ENCODE measurements around the gene MAP3K2.

MAP3K2 gene

DNA sequence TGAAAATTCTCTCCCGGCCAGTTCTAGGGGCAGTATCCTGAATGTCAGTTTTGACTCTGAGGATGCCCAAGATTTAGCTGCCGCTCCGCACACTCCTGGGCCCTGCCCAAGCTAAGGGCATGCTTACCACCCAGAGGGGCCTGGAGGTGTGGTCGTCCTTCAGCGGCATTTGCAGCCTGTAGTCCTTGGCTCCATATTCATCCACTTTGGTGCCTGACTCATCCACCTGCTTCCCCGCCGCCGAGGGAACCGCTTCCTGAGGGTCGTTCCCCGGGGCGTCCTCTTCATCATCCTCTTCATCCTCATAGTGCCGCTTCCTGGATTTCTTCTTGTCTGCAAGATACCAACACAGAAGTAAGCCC lies 94.4 kb downstream of the MAP3K2 start:
- no peak overlapping the region for H4K91ac ChIP-seq (ENCODE audit: low read depth, low read length, poor library complexity)
- H3K36me3 ChIP-seq (replicated peaks in 1 of 2; ENCODE audit: control insufficient read depth in 2 of 2, insufficient read depth in 2 of 2, low read length in 2 of 2): peaks cover 36 to 51% of the 10 kb centered on the region in 2 donors
- H3K27ac ChIP-seq (replicated peaks; ENCODE audit: low read length): no peak overlapping the region
- H3K4me3 ChIP-seq (ENCODE audit: low read length in 2 of 2): peak overlapping the region; percentile 95 to 99
- peak overlapping the region; percentile 100 for H3K9ac ChIP-seq (ENCODE audit: low read depth, low read length, poor library complexity)
- H2AK5ac ChIP-seq (ENCODE audit: low read depth, low read length): peak overlapping the region; percentile 86
- H3K14ac ChIP-seq (ENCODE audit: low read length): no peak overlapping the region
- no peak overlapping the region for H3K4ac ChIP-seq (ENCODE audit: low read length)
- H3K79me1 ChIP-seq (ENCODE audit: low read depth, low read length): peaks cover 8% of the 10 kb centered on the region
- no peak overlapping the region for H2BK12ac ChIP-seq (ENCODE audit: low read length)
- peak overlapping the region; percentile 99 for H2AFZ ChIP-seq (ENCODE audit: low read length)
- H2BK5ac ChIP-seq (ENCODE audit: low read length): peak overlapping the region; percentile 85
- peak overlapping the region; percentile 90 for H3K23ac ChIP-seq (ENCODE audit: low read depth, low read length, poor library complexity)
- no peak overlapping the region for H2BK120ac ChIP-seq (ENCODE audit: low read depth, low read length)
- no peak overlapping the region for H2BK15ac ChIP-seq (ENCODE audit: low read length)
- peak overlapping the region; percentile 98 for H3K18ac ChIP-seq (ENCODE audit: low read length)
- H3K9me3 ChIP-seq (replicated peaks in 1 of 2; ENCODE audit: control insufficient read depth in 2 of 2, insufficient read depth in 1 of 2, low read depth in 1 of 2, low read length in 2 of 2): no peaks in the 10 kb centered on the region
- peak overlapping the region; percentile 74 for H3K4me2 ChIP-seq (ENCODE audit: insufficient read depth, low read length, poor library complexity, severe bottlenecking)
- no peak overlapping the region for H4K8ac ChIP-seq (ENCODE audit: low read depth, low read length)
- WGBS, 2 donors (ENCODE audit: extremely low coverage in 2 of 2, insufficient read length in 2 of 2, insufficient replicate concordance in 1 of 2): no CpG with 5 or more reads among the region's 13 CpGs
- H3K27me3 ChIP-seq (ENCODE audit: control insufficient read depth in 3 of 3, insufficient read depth in 3 of 3, low read depth in 1 of 3, low read length in 3 of 3): no peaks in the 10 kb centered on the region
- DNase-seq (ENCODE audit: low spot score): no peak
- peaks cover 4 to 5% of the 10 kb centered on the region in 2 donors for H3K4me1 ChIP-seq (ENCODE audit: control insufficient read depth in 2 of 2, insufficient read depth in 1 of 2, low read depth in 1 of 2, low read length in 2 of 2)

DNA sequence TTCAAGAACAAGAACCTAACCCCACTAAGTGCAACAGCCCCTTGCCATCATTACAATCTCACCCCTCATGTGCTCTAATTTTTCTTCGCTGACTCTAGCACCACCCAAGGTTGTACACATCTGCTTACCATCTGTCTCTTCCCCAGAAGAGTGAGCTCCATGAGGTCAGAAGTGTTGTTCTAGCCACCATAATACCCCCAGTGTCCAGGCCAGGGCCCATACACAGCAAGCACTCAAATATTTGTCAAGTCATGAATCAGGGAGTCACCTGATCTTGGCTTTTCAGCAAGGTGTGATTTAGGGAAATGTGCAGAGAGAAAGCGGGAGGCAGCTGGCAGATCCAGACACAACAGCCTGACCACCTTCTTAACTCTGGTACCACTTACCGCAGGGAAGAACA lies 99.5 kb downstream of the MAP3K2 start:
- H3K4me1 ChIP-seq (ENCODE audit: control insufficient read depth in 2 of 2, insufficient read depth in 1 of 2, low read depth in 1 of 2, low read length in 2 of 2): peaks cover 2 to 3% of the 10 kb centered on the region in 2 donors
- H2BK120ac ChIP-seq (ENCODE audit: low read depth, low read length): no peak overlapping the region
- H3K79me1 ChIP-seq (ENCODE audit: low read depth, low read length): peaks cover under 1% of the 10 kb centered on the region
- no peak for DNase-seq (ENCODE audit: low spot score)
- WGBS, 2 donors (ENCODE audit: extremely low coverage in 2 of 2, insufficient read length in 2 of 2, insufficient replicate concordance in 1 of 2): no CpG with 5 or more reads among the region's 3 CpGs
- no peak overlapping the region for H3K4ac ChIP-seq (ENCODE audit: low read length)
- H3K14ac ChIP-seq (ENCODE audit: low read length): no peak overlapping the region
- H3K27me3 ChIP-seq (ENCODE audit: control insufficient read depth in 3 of 3, insufficient read depth in 3 of 3, low read depth in 1 of 3, low read length in 3 of 3): no peaks in the 10 kb centered on the region
- no peak overlapping the region for H3K4me3 ChIP-seq (ENCODE audit: low read length in 2 of 2)
- H3K36me3 ChIP-seq (replicated peaks in 1 of 2; ENCODE audit: control insufficient read depth in 2 of 2, insufficient read depth in 2 of 2, low read length in 2 of 2): peaks cover 71 to 100% of the 10 kb centered on the region in 2 donors
- H3K18ac ChIP-seq (ENCODE audit: low read length): no peak overlapping the region
- no peak overlapping the region for H2AFZ ChIP-seq (ENCODE audit: low read length)
- no peak overlapping the region for H2BK12ac ChIP-seq (ENCODE audit: low read length)
- no peak overlapping the region for H2BK15ac ChIP-seq (ENCODE audit: low read length)
- no peak overlapping the region for H4K91ac ChIP-seq (ENCODE audit: low read depth, low read length, poor library complexity)
- H2BK5ac ChIP-seq (ENCODE audit: low read length): no peak overlapping the region
- H3K9me3 ChIP-seq (replicated peaks in 1 of 2; ENCODE audit: control insufficient read depth in 2 of 2, insufficient read depth in 1 of 2, low read depth in 1 of 2, low read length in 2 of 2): peaks cover 9 to 15% of the 10 kb centered on the region in 2 donors
- H4K8ac ChIP-seq (ENCODE audit: low read depth, low read length): no peak overlapping the region
- no peak overlapping the region for H2AK5ac ChIP-seq (ENCODE audit: low read depth, low read length)
- H3K27ac ChIP-seq (replicated peaks; ENCODE audit: low read length): no peak overlapping the region
- no peak overlapping the region for H3K4me2 ChIP-seq (ENCODE audit: insufficient read depth, low read length, poor library complexity, severe bottlenecking)
- no peak overlapping the region for H3K23ac ChIP-seq (ENCODE audit: low read depth, low read length, poor library complexity)
- no peak overlapping the region for H3K9ac ChIP-seq (ENCODE audit: low read depth, low read length, poor library complexity)

DNA sequence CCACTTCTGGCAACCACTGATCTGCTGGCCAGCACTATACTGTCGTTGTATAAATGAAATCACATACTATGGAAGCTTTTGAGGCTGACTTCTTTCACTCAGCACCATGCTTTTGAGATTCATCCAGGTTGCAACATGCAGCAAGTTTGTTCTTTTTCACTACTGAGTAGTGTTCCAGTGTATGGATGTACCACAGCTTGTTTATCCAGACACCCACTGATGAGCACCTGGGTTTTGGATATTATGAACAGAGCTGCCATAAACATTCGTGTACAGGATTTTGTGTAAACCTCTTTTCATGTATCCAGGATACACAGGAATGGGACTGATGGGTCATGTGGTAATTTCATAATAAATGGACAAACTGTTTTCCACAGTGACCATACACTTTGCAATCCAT lies 104.5 kb downstream of the MAP3K2 start:
- no peak overlapping the region for H3K4ac ChIP-seq (ENCODE audit: low read length)
- no peak overlapping the region for H3K27ac ChIP-seq (replicated peaks; ENCODE audit: low read length)
- H2BK15ac ChIP-seq (ENCODE audit: low read length): no peak overlapping the region
- no peak overlapping the region for H3K23ac ChIP-seq (ENCODE audit: low read depth, low read length, poor library complexity)
- H3K79me1 ChIP-seq (ENCODE audit: low read depth, low read length): no peaks in the 10 kb centered on the region
- H2AK5ac ChIP-seq (ENCODE audit: low read depth, low read length): no peak overlapping the region
- H2BK12ac ChIP-seq (ENCODE audit: low read length): no peak overlapping the region
- no peak overlapping the region for H4K91ac ChIP-seq (ENCODE audit: low read depth, low read length, poor library complexity)
- H2BK120ac ChIP-seq (ENCODE audit: low read depth, low read length): no peak overlapping the region
- H3K9me3 ChIP-seq (replicated peaks in 1 of 2; ENCODE audit: control insufficient read depth in 2 of 2, insufficient read depth in 1 of 2, low read depth in 1 of 2, low read length in 2 of 2): peaks cover 11 to 17% of the 10 kb centered on the region in 2 donors
- H3K36me3 ChIP-seq (replicated peaks in 1 of 2; ENCODE audit: control insufficient read depth in 2 of 2, insufficient read depth in 2 of 2, low read length in 2 of 2): peaks cover 64 to 100% of the 10 kb centered on the region in 2 donors
- no peak for DNase-seq (ENCODE audit: low spot score)
- no peak overlapping the region for H3K9ac ChIP-seq (ENCODE audit: low read depth, low read length, poor library complexity)
- no CpG with 5 or more reads among the region's 2 CpGs for WGBS, 2 donors (ENCODE audit: extremely low coverage in 2 of 2, insufficient read length in 2 of 2, insufficient replicate concordance in 1 of 2)
- no peak overlapping the region for H3K4me3 ChIP-seq (ENCODE audit: low read length in 2 of 2)
- no peak overlapping the region for H2AFZ ChIP-seq (ENCODE audit: low read length)
- no peak overlapping the region for H4K8ac ChIP-seq (ENCODE audit: low read depth, low read length)
- H3K14ac ChIP-seq (ENCODE audit: low read length): no peak overlapping the region
- H3K4me1 ChIP-seq (ENCODE audit: control insufficient read depth in 2 of 2, insufficient read depth in 1 of 2, low read depth in 1 of 2, low read length in 2 of 2): no peaks in the 10 kb centered on the region
- H3K27me3 ChIP-seq (ENCODE audit: control insufficient read depth in 3 of 3, insufficient read depth in 3 of 3, low read depth in 1 of 3, low read length in 3 of 3): no peaks in the 10 kb centered on the region
- H2BK5ac ChIP-seq (ENCODE audit: low read length): no peak overlapping the region
- H3K18ac ChIP-seq (ENCODE audit: low read length): no peak overlapping the region
- no peak overlapping the region for H3K4me2 ChIP-seq (ENCODE audit: insufficient read depth, low read length, poor library complexity, severe bottlenecking)

DNA sequence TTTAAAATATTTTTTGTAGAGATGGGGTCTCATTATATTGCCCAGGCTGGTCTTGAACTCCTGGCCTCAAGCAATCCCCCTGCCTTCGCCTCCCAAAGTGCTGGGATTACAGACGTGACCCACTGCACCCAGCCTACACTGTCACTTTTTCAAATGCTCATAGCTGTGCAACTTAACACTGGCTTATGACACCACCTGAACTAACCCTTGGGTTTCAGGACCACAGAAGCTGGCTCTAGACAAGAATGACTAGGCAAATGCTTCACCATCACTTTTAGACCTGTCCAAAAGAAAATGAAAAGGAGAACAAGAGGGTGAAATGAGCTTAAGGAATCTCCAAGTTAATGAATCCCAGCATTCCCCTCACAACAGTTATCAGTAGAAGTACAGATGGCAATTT lies 107.1 kb downstream of the MAP3K2 start:
- no peak for DNase-seq (ENCODE audit: low spot score)
- no peak overlapping the region for H2AK5ac ChIP-seq (ENCODE audit: low read depth, low read length)
- no CpG with 5 or more reads among the region's 2 CpGs for WGBS, 2 donors (ENCODE audit: extremely low coverage in 2 of 2, insufficient read length in 2 of 2, insufficient replicate concordance in 1 of 2)
- H4K8ac ChIP-seq (ENCODE audit: low read depth, low read length): no peak overlapping the region
- no peaks in the 10 kb centered on the region for H3K4me1 ChIP-seq (ENCODE audit: control insufficient read depth in 2 of 2, insufficient read depth in 1 of 2, low read depth in 1 of 2, low read length in 2 of 2)
- peaks cover 53 to 99% of the 10 kb centered on the region in 2 donors for H3K36me3 ChIP-seq (replicated peaks in 1 of 2; ENCODE audit: control insufficient read depth in 2 of 2, insufficient read depth in 2 of 2, low read length in 2 of 2)
- H3K9ac ChIP-seq (ENCODE audit: low read depth, low read length, poor library complexity): no peak overlapping the region
- H2BK15ac ChIP-seq (ENCODE audit: low read length): no peak overlapping the region
- H2AFZ ChIP-seq (ENCODE audit: low read length): no peak overlapping the region
- H3K14ac ChIP-seq (ENCODE audit: low read length): no peak overlapping the region
- H3K9me3 ChIP-seq (replicated peaks in 1 of 2; ENCODE audit: control insufficient read depth in 2 of 2, insufficient read depth in 1 of 2, low read depth in 1 of 2, low read length in 2 of 2): peaks cover 11 to 17% of the 10 kb centered on the region in 2 donors
- no peak overlapping the region for H2BK12ac ChIP-seq (ENCODE audit: low read length)
- no peak overlapping the region for H2BK5ac ChIP-seq (ENCODE audit: low read length)
- H3K23ac ChIP-seq (ENCODE audit: low read depth, low read length, poor library complexity): no peak overlapping the region
- no peak overlapping the region for H3K27ac ChIP-seq (replicated peaks; ENCODE audit: low read length)
- no peak overlapping the region for H3K18ac ChIP-seq (ENCODE audit: low read length)
- H4K91ac ChIP-seq (ENCODE audit: low read depth, low read length, poor library complexity): no peak overlapping the region
- H3K27me3 ChIP-seq (ENCODE audit: control insufficient read depth in 3 of 3, insufficient read depth in 3 of 3, low read depth in 1 of 3, low read length in 3 of 3): no peaks in the 10 kb centered on the region
- no peak overlapping the region for H2BK120ac ChIP-seq (ENCODE audit: low read depth, low read length)
- H3K4me2 ChIP-seq (ENCODE audit: insufficient read depth, low read length, poor library complexity, severe bottlenecking): no peak overlapping the region
- H3K4me3 ChIP-seq (ENCODE audit: low read length in 2 of 2): no peak overlapping the region
- no peak overlapping the region for H3K4ac ChIP-seq (ENCODE audit: low read length)
- no peaks in the 10 kb centered on the region for H3K79me1 ChIP-seq (ENCODE audit: low read depth, low read length)
